ENCODE results near the gene C4BPA. TPM values are rescaled to one million over a fixed set of nuclear protein-coding genes. Genes with fewer than 3 reads are reported as not detected.

The C4BPA gene
- total RNA-seq, 1 donor from 2014 or later, result not detected

DNA sequence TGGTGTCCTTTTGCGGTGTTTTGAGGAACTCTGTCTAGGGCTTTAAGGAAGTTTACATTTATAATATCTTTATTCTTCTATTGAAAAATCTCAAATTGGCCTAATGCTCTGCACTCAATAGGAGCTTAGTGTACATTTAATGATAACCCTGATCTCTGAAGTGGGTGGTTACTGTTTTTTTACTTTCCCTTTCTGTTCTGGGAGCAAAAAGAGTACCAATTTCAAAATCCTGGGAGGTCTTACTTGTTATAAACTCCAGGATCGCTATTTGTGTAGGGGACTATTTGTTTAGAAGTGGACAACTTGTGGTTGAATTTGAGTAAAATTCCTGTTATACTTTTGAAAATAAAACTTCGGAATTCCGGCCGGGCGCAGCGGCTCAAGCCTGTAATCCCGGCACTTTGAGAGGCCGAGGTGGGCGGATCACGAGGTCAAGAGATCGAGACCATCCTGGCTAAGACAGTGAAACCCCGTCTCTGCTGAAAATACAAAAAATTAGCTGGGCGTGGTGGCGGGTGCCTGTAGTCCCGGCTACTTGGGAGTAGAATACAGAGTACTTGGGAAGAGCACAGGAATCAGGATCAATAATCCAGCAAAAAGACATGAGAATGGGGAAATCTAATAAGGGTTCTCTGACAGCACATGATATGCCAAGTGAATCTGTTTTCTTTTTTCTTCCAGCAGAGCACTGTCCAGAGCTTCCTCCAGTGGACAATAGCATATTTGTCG lies 14.2 kb upstream of the C4BPA start:
- DNase-seq (ENCODE audit: low read depth), result no peak
- H3K4me3 ChIP-seq (ENCODE audit: low read depth, low read length), result no peak overlapping the region
- TF ChIP-seq, protein P1, sequence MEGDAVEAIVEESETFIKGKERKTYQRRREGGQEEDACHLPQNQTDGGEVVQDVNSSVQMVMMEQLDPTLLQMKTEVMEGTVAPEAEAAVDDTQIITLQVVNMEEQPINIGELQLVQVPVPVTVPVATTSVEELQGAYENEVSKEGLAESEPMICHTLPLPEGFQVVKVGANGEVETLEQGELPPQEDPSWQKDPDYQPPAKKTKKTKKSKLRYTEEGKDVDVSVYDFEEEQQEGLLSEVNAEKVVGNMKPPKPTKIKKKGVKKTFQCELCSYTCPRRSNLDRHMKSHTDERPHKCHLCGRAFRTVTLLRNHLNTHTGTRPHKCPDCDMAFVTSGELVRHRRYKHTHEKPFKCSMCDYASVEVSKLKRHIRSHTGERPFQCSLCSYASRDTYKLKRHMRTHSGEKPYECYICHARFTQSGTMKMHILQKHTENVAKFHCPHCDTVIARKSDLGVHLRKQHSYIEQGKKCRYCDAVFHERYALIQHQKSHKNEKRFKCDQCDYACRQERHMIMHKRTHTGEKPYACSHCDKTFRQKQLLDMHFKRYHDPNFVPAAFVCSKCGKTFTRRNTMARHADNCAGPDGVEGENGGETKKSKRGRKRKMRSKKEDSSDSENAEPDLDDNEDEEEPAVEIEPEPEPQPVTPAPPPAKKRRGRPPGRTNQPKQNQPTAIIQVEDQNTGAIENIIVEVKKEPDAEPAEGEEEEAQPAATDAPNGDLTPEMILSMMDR (conservative IDR thresholded peaks at IDR 0.05; ENCODE audit: low read depth, low read length), result no peak

DNA sequence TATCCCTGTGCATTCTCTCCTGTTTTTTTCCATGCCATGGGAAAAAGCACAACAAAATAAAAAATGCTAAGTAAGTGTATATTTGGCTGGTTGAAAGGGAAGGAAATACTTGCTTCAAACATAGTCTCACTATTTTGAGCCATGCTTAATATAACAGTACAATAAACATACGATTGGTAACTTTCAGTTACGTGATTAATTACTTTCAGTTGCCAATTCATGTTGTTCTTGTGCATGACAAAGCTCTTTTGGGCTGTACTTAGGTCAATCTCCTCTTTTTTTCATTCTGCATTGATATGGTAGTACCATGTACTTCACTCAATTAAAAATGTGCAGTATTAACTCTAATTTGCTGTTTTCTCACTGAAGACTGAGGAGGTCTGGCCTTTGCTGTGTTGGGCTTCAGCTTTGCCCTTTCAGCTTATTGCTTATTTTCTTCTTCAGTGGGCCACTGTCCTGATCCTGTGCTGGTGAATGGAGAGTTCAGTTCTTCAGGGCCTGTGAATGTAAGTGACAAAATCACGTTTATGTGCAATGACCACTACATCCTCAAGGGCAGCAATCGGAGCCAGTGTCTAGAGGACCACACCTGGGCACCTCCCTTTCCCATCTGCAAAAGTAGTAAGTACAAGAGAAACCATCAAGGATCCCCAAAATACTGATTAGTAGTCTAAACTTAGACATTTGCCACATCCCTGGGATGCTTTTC lies 12.7 kb upstream of the C4BPA start:
- no peak for DNase-seq (ENCODE audit: low read depth)
- TF ChIP-seq, protein P1 (conservative IDR thresholded peaks at IDR 0.05; ENCODE audit: low read depth, low read length), result no peak
- no peak overlapping the region for H3K4me3 ChIP-seq (ENCODE audit: low read depth, low read length)

DNA sequence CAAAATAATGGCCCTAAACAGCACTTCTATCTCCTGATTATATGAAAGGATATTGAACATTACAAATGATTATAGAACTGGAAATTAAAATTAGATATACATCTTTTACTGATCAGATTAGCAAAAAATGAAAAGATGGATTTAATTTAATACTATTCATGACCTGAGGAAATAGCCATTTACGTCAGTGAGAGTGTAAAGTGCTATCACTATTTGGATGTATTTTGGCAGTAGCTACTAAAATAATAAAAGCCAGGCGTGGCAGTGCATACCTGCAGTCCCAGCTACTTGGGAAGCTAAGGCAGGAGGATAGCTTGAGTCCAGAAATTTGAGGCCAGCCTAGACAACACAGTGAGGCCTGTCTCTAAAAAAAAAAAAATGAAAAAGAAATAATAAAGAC lies 10.1 kb upstream of the C4BPA start:
- TF ChIP-seq, protein P1 (conservative IDR thresholded peaks at IDR 0.05; ENCODE audit: low read depth, low read length), result no peak
- DNase-seq (ENCODE audit: low read depth), result no peak
- H3K4me3 ChIP-seq (ENCODE audit: low read depth, low read length), result no peak overlapping the region

DNA sequence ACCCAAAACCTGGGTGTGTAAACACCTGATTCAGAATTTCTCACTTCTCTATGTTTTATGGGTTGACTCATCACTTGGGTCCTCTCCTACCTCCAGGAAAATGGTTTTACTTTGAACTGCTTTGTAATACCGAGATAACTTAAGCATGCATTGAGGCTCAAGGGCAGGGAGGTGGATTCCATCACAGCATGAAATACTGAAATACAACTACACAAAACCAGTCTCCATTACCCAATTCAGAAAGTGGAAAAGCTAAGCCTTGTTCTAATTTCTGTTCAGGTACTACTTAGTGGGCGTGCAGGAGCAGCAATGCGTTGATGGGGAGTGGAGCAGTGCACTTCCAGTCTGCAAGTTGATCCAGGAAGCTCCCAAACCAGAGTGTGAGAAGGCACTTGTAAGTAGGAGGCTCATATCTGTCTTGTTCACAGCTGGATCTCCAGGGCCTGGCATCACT lies 6.1 kb upstream of the C4BPA start:
- no peak for DNase-seq (ENCODE audit: low read depth)
- TF ChIP-seq, protein P1 (conservative IDR thresholded peaks at IDR 0.05; ENCODE audit: low read depth, low read length), result no peak
- no peak overlapping the region for H3K4me3 ChIP-seq (ENCODE audit: low read depth, low read length)

DNA sequence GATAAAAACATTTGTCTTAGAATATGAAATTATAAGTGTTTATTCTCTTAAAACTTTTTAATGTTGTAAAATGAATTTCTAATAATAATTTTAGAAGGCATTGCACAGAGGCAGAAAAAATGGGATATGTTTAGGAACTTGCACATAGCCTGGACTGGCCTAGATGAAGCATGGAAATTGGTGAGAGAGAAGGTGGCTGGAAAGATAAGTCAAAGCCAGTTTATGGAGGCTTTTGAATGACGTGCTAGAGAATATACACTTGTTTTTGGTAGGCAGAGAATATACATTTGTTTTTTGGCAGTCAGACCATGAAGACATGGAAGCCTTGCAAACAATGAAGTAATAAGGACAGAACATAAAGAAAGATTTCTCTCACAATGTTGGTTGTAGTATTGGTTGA lies 2.3 kb upstream of the C4BPA start:
- DNase-seq (ENCODE audit: low read depth), result no peak
- TF ChIP-seq, protein P1 (conservative IDR thresholded peaks at IDR 0.05; ENCODE audit: low read depth, low read length), result no peak
- H3K4me3 ChIP-seq (ENCODE audit: low read depth, low read length), result no peak overlapping the region

DNA sequence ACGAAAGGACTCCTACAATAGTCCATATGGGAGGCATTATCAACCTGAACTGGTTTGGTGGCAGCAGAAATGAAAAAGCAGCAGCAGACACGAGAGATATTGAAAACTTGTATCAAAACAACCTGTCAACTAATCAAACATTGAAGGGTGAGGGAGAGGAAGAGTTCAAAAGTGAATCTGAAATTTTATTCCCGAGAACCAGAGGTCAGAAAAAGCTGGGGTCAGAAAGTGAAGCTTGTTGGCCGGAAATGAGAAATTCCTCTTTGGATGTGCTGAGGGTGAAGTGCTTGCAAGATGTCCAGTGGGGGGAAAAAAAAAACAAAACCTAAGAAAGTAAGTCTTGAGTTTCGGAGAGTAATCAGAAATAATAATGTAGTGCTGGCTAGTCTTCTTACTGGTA lies 1.9 kb upstream of the C4BPA start:
- no peak for DNase-seq (ENCODE audit: low read depth)
- no peak overlapping the region for H3K4me3 ChIP-seq (ENCODE audit: low read depth, low read length)
- TF ChIP-seq, protein P1 (conservative IDR thresholded peaks at IDR 0.05; ENCODE audit: low read depth, low read length), result no peak
